ENCODE data around the gene MAP3K21. TPM values are rescaled to one million over a fixed set of nuclear protein-coding genes. Genes with fewer than 3 reads are reported as not detected.

MAP3K21 gene
- total RNA-seq, 1 donor from 2014 or later, result 5.4 TPM

- H3K9me3 ChIP-seq (ENCODE audit: low read depth), result no peaks in the 10 kb centered on the region
- H3K79me2 ChIP-seq (ENCODE audit: low read depth), result no peaks in the 10 kb centered on the region
- H4K20me1 ChIP-seq (ENCODE audit: low read depth), result no peaks in the 10 kb centered on the region
- no peaks in the 10 kb centered on the region for H3K27me3 ChIP-seq
- TF ChIP-seq EZH2phosphoT487 (IDR thresholded peaks at IDR 0.05) (no peak), CTCF (IDR thresholded peaks at IDR 0.05) (no peak), EZH2 (IDR thresholded peaks at IDR 0.05) (no peak)
- H3K27me3 Mint-ChIP-seq (ENCODE audit: insufficient read depth, low read depth), result peaks cover 2% of the 10 kb centered on the region
- no peak for DNase-seq (ENCODE audit: low spot score)
- H3K9ac ChIP-seq, result no peak overlapping the region
- H3K4me1 Mint-ChIP-seq, result peaks cover 34% of the 10 kb centered on the region
- H3K36me3 ChIP-seq, result no peaks in the 10 kb centered on the region
- peaks cover 5% of the 10 kb centered on the region for H3K4me1 ChIP-seq
- no peak overlapping the region for H2AFZ ChIP-seq (replicated peaks)
- H3K27ac ChIP-seq, result no peak overlapping the region
- no peak overlapping the region for H3K4me2 ChIP-seq
- no peaks in the 10 kb centered on the region for H3K36me3 Mint-ChIP-seq
- H3K9me3 Mint-ChIP-seq, result no peaks in the 10 kb centered on the region
- no peak overlapping the region for H3K4me3 Mint-ChIP-seq
- no peaks in the 10 kb centered on the region for H3F3A ChIP-seq (ENCODE audit: low read depth)
- H3K27ac Mint-ChIP-seq, result no peak overlapping the region
- no peak overlapping the region for H3K4me3 ChIP-seq
Measured at GRCh38 chr1:233337505-233337904, 10.0 kb downstream of the MAP3K21 start.

GRCh38 chr1:233338102-233338501 lies 10.6 kb downstream of the MAP3K21 start:
- Histone ChIP-seq H2AFZ (replicated peaks) (no peak overlapping the region), H4K20me1 (ENCODE audit: low read depth) (no peaks in the 10 kb centered on the region), H3K4me2 (no peak overlapping the region), H3K9me3 (ENCODE audit: low read depth) (no peaks in the 10 kb centered on the region), H3K9ac (no peak overlapping the region), H3F3A (ENCODE audit: low read depth) (no peaks in the 10 kb centered on the region), H3K4me3 (no peak overlapping the region), H3K27ac (no peak overlapping the region), H3K79me2 (ENCODE audit: low read depth) (no peaks in the 10 kb centered on the region), H3K27me3 (no peaks in the 10 kb centered on the region), H3K36me3 (no peaks in the 10 kb centered on the region), H3K4me1 (peaks cover 5% of the 10 kb centered on the region)
- H3K27ac Mint-ChIP-seq, result no peak overlapping the region
- peaks cover 2% of the 10 kb centered on the region for H3K27me3 Mint-ChIP-seq (ENCODE audit: insufficient read depth, low read depth)
- peaks cover 34% of the 10 kb centered on the region for H3K4me1 Mint-ChIP-seq
- no peaks in the 10 kb centered on the region for H3K36me3 Mint-ChIP-seq
- H3K9me3 Mint-ChIP-seq, result no peaks in the 10 kb centered on the region
- no peak for DNase-seq (ENCODE audit: low spot score)
- H3K4me3 Mint-ChIP-seq, result no peak overlapping the region
- TF ChIP-seq EZH2 (IDR thresholded peaks at IDR 0.05) (no peak), EZH2phosphoT487 (IDR thresholded peaks at IDR 0.05) (no peak), CTCF (IDR thresholded peaks at IDR 0.05) (no peak)

GRCh38 chr1:233340031-233340555 lies 12.6 kb downstream of the MAP3K21 start:
- H3K27me3 Mint-ChIP-seq (ENCODE audit: insufficient read depth, low read depth), result peaks cover 2% of the 10 kb centered on the region
- Histone ChIP-seq H3K9me3 (ENCODE audit: low read depth) (no peaks in the 10 kb centered on the region), H3K9ac (no peak overlapping the region), H3K27ac (no peak overlapping the region), H2AFZ (replicated peaks) (no peak overlapping the region), H3F3A (ENCODE audit: low read depth) (no peaks in the 10 kb centered on the region), H3K27me3 (no peaks in the 10 kb centered on the region), H3K4me3 (no peak overlapping the region), H3K4me2 (no peak overlapping the region), H3K79me2 (ENCODE audit: low read depth) (no peaks in the 10 kb centered on the region), H4K20me1 (ENCODE audit: low read depth) (no peaks in the 10 kb centered on the region), H3K36me3 (no peaks in the 10 kb centered on the region), H3K4me1 (peaks cover 5% of the 10 kb centered on the region)
- no peak overlapping the region for H3K4me3 Mint-ChIP-seq
- no peaks in the 10 kb centered on the region for H3K36me3 Mint-ChIP-seq
- peaks cover 5% of the 10 kb centered on the region for H3K9me3 Mint-ChIP-seq
- TF ChIP-seq EZH2 (IDR thresholded peaks at IDR 0.05) (no peak), EZH2phosphoT487 (IDR thresholded peaks at IDR 0.05) (no peak), CTCF (IDR thresholded peaks at IDR 0.05) (no peak)
- peaks cover 34% of the 10 kb centered on the region for H3K4me1 Mint-ChIP-seq
- no peak overlapping the region for H3K27ac Mint-ChIP-seq
- DNase-seq (ENCODE audit: low spot score), result no peak
